ENCODE results near the gene TNFAIP1. TPM values are rescaled to one million over a fixed set of nuclear protein-coding genes. Genes with fewer than 3 reads are reported as not detected.

Gene TNFAIP1
- total RNA-seq: 28.9 and 38.4 TPM in 2 replicates

GRCh38 chr17:28335201-28335958, at the start of gene TNFAIP1, which contains the start of gene IFT20:
Gene TNFAIP1 (plus strand): TSS chr17:28335761. CDS start chr17:28339522, 3,761 bp downstream.
Gene IFT20 (minus strand): TSS chr17:28335472. CDS start chr17:28331985, 3,487 bp downstream.

DNA sequence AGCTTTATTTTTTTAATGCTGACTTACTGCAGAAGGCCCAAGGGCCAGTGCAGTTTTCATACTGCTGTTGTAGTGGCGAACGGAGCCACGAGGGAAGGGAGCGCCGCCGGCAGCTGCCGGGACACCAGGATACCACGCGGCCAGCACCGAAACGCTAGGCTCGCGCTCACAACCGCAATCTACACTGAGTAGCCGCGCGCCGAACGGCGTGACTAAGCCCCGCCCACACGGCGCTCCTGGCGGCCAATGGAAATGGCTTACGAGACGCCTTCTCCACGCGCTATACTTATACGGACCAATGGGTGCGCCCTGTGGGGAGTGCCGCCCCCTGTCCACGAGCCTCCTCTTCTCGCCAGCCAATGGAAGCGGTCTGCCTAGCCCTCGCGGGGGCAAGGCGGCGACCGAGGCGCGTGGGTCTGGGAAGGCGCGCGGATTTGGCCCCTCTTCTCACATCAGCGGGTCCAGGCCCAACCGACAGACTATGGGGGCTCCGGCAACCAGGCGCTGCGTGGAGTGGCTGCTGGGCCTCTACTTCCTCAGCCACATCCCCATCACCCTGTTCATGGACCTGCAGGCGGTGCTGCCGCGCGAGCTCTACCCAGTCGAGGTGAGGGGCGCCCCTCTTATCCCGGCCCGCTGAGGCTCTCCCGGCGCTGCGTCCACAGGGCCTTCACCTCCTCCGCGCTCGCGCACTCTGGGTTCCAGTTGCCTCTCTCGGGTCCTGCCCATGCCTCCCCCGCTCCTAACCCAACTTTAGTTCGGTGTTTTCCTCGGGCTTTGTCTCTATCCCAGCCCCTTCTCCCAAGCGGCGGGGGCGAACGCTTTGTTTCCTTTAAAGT, 16.6 kb upstream of the TNFAIP1 start, which contains the start of gene TMEM97:
Gene TMEM97, plus strand, starts transcription at position 442 of the 839 bp plus-strand sequence. Its CDS starts 40 bp downstream, at position 482.

GRCh38 chr17:28357061-28357900, 21.7 kb downstream of the TNFAIP1 start, which contains the start of gene POLDIP2:
Gene POLDIP2 (minus strand): TSS chr17:28357527. CDS start chr17:28357448, 79 bp downstream.

GRCh38 chr17:28364665-28365363, 29.3 kb downstream of the TNFAIP1 start, which contains the start of gene SEBOX:
Gene SEBOX (minus strand): TSS chr17:28365199. CDS start chr17:28365151, 48 bp downstream.

DNA sequence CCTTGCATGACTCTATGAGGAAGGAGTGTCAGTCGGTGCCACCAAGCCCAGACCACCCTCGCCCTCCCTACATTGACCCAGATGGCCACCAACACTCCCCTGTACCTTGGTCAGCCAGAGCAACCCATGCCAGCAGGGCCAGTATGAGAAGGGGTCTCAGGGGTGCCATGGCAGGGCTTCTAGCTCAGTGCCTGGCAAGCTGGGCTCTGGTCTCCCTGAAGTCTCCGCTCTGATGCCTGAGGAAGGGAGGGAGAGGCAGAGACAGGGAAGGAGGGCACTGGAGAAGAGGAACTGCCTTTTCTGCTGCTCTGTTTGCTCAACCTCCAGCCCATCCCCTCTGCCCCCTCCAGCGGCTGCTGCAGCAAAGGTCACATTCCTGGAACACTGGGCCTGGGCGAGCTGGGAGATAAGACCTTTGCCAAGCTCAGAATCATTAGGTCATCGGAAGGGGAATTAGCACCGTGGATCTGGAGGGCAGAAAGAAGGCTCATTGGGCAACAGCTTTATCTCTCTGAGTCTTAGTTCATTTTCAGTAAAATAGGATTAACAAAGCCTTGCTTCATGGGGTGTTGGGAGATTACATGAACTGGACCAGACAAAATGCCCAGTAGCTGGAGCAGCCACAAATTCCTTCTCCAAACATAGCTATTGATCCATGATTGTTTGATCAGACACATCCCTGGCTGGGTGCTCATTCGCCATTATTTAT, 34.6 kb downstream of the TNFAIP1 start, which contains the start of gene VTN:
Gene VTN, minus strand, starts transcription at position 273 of the 709 bp plus-strand sequence. Its CDS starts 104 bp downstream, at position 169.

DNA sequence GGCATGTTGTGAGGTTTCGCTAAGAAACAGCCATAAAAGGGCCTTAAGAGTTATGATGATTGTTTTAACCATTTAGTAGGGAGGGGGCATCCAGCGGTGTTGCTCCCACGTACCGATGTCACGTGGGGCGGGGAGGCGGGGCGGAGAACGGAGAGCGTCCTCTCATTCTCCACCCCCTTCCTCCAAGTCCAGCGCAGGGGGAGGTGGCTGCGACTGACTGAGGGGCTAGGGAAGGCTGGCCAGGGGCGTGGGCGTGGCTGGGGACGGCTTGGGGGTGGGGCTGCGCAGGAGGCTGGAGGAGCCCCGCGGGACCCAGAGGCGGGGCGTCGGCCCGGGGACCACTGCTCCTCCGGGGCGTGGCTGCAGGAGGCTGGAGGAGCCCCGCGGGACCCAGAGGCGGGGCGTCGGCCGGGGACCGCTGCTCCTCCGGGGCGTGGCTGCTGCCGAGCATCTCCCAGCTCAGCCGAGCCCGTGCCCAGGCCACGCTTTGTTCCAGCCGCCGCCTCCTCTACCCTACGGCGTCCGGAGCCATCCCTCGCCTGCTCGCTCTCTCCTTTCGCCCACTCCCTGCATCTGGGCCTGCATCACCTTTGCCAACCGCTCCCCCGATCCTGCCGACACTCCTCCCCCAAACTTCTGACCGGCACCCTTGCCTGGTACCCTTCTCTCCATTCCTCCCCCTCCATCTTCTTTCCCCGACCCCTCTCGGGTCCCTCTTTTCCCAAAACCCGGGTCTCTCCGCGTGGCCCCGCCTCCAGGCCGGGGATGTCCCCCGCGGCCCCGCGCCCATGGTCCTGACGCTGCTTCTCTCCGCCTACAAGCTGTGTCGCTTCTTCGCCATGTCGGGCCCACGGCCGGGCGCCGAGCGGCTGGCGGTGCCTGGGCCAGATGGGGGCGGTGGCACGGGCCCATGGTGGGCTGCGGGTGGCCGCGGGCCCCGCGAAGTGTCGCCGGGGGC, 36.0 kb downstream of the TNFAIP1 start, which contains the start of gene SARM1:
Gene SARM1, plus strand, starts transcription at position 450 of the 958 bp plus-strand sequence. Its CDS starts 339 bp downstream, at position 789.

Other genes starting within 250 kb of the TNFAIP1 start
- 6.2 and 12.4 TPM in 2 replicates for gene TMEM97, start 16.6 kb upstream of the TNFAIP1 start, total RNA-seq
- 53.0 and 58.7 TPM in 2 replicates for gene IFT20, start 289 bp upstream of the TNFAIP1 start, total RNA-seq
- gene POLDIP2, start 21.8 kb downstream of the TNFAIP1 start, total RNA-seq: 60.7 and 67.1 TPM in 2 replicates
- gene SEBOX, start 29.4 kb downstream of the TNFAIP1 start, total RNA-seq: not detected in 2 replicates
- gene VTN, start 34.5 kb downstream of the TNFAIP1 start, total RNA-seq: 0.12 and 0.53 TPM in 2 replicates
- 6.0 and 6.5 TPM in 2 replicates for gene SARM1, start 35.9 kb downstream of the TNFAIP1 start, total RNA-seq
- 7.5 and 7.8 TPM in 2 replicates for gene SLC46A1, start 70.5 kb downstream of the TNFAIP1 start, total RNA-seq
- gene SLC13A2, start 137.9 kb downstream of the TNFAIP1 start, total RNA-seq: not detected in 2 replicates
- gene FOXN1, start 170.6 kb downstream of the TNFAIP1 start, total RNA-seq: not detected in 2 replicates
- 19.2 and 19.9 TPM in 2 replicates for gene UNC119, start 216.9 kb downstream of the TNFAIP1 start, total RNA-seq
- 45.0 and 51.4 TPM in 2 replicates for gene PIGS, start 235.8 kb downstream of the TNFAIP1 start, total RNA-seq
- gene ALDOC, start 241.1 kb downstream of the TNFAIP1 start, total RNA-seq: 33.3 and 33.5 TPM in 2 replicates

Data from aortic smooth muscle cell (primary cell).